H1 (cell line): ENCODE data around the gene COQ8B. TPM values are rescaled to one million over a fixed set of nuclear protein-coding genes. Genes with fewer than 3 reads are reported as not detected.

ENCODE experiments used
- POLR2A ChIP-seq, 2 experiments: IDR thresholded peaks; 1 replicate in 1 of 2; 2 replicates in 1 of 2; pipeline ENCODE4 v1.6.1; 2011; ENCODE audit warnings: low read depth in 2 of 2, low read length in 2 of 2, mild to moderate bottlenecking in 2 of 2; ENCODE audit errors: control extremely low read depth in 1 of 2
- POLR2AphosphoS5 ChIP-seq: IDR thresholded peaks from 2 replicates; pipeline ENCODE4 v1.6.1; 2011; ENCODE audit warnings: low read depth, low read length
- polyA plus RNA-seq, 7 experiments: library from polyadenylated mRNA; depleted of rRNA in 3 of 7; stranded (reverse) in 5 of 7; unstranded in 2 of 7; fragments of >200 nt in 5 of 7; fragments of 200-250 nt in 2 of 7; gene quantifications; 1 replicate in 5 of 7; 2 replicates in 1 of 7; 4 replicates in 1 of 7; pipeline versions ENCODE4 v1.2.1 to v1.2.3, GENCODE V29; 2011 to 2013; ENCODE audit warnings: missing spikeins in 2 of 7, mixed read lengths in 2 of 7
- total RNA-seq: library from RNA; stranded (reverse); fragmentation: NEBNext Ultra II Directional; extraction: Animal tissue kit (Norgen Biotek cat#: 25700); gene quantifications from 2 replicates; pipeline ENCODE4 v1.2.1, GENCODE V29; 2021

COQ8B gene
- total and polyA plus RNA-seq, 2 of the 8 experiments (the other 6 are each of a cell fraction or from before 2014, with no cell fraction given): 41.7 to 46.1 TPM

DNA sequence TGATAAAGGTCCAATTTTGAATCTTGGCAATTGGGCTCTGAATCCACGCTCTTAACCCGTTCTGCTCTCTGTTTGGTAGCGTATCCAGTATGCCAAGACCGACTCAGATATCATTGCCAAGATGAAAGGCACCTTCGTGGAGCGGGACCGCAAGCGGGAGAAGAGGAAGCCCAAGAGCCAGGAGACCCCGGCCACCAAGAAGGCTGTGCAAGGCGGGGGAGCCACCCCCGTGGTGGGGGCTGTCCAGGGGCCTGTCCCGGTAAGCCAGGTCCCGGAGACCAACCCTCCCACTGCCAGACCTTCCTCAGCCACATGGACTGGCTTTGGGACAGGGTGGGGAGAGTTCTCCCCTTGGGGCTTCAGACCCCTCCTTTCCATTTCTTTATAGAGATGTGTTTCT lies 42.7 kb upstream of the COQ8B start (continued):
- TF ChIP-seq POLR2A (IDR thresholded peaks at IDR 0.05; ENCODE audit: control extremely low read depth in 1 of 2, low read depth in 2 of 2, low read length in 2 of 2): no peak
- TF ChIP-seq POLR2AphosphoS5: no peak
